ENCODE measurements around the gene ZBTB38.

The ZBTB38 gene

GRCh38 chr3:141413391-141413790 is 45.1 kb downstream of the ZBTB38 start:
- in situ Hi-C loops (cut with MboI; ENCODE audit: low pct_unique_long_range_greater_than_20kb, low sequenced_read_pairs): no loop called here
- no peak for DNase-seq

- no peak for DNase-seq
These were observed 45.7 kb downstream of the ZBTB38 start for GRCh38 chr3:141413801-141414689.

GRCh38 chr3:141414800-141415462 is 46.6 kb downstream of the ZBTB38 start:
- DNase-seq: no peak
- in situ Hi-C loops (cut with MboI; ENCODE audit: low pct_unique_long_range_greater_than_20kb, low sequenced_read_pairs): no loop called here

More at GRCh38 chr3:141413801-141414689, 45.7 kb downstream of the ZBTB38 start:
- in situ Hi-C loops (cut with MboI; ENCODE audit: low pct_unique_long_range_greater_than_20kb, low sequenced_read_pairs): no loop called here

DNA sequence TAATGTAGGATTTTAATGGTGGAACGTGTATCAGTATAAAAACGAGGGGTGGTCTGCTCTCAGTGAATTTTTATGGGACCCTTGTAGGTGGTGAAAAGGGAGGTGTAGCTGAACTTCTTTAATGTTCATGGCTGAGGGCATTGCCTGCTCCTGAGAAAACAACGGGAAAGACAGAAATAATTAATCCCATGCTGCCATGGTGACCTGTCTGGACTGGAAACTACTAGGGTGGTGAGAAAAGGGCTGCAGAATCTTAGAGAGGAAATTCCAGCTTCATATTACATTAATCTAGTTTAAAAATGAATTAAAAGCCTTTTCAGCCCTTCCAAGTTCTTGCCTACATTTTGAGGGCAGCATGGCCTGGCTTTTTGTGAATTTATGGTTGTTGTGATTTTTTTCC is 47.6 kb downstream of the ZBTB38 start:
- no peak for DNase-seq
- in situ Hi-C loops (cut with MboI; ENCODE audit: low pct_unique_long_range_greater_than_20kb, low sequenced_read_pairs): no loop called here

Measured in KBM-7 (cell line).